NT2/D1 (cell line): ENCODE data around the gene CYP2A6.
"Not testable (repeated sequence)": the region's sequence is repeated elsewhere in the genome, so short reads cannot be mapped to it uniquely, and the experiment has no call there.

Experiments
- SUZ12 ChIP-seq: IDR thresholded peaks from 2 replicates; pipeline ENCODE4 v1.6.1; 2011; ENCODE audit not compliant: insufficient read length, insufficient read depth; ENCODE audit errors: extremely low read depth
- YY1 ChIP-seq: IDR thresholded peaks from 2 replicates; pipeline ENCODE4 v1.6.1; 2011; ENCODE audit not compliant: insufficient read length, insufficient read depth
- ZNF274 ChIP-seq: IDR thresholded peaks from 2 replicates; pipeline ENCODE4 v1.6.1; 2011; ENCODE audit warnings: mild to moderate bottlenecking, low read depth, low read length

DNA sequence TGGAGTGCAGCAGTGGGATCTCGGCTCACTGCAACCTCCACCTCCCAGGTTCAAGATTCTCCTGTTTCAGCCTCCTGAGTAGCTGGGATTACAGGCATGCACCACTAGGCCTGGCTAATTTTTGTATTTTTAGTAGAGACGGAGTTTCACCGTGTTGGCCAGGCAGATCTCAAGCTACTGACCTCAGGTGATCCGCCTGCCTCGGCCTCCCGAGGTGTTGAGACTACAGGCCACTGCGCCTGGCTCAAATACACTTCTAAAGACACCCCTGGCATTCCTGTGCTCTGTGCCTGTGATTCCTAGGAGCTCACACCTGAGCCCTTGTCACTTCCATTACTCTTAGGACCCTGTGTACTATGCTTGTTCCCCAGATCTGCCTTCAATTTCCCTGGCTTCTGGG is 37.7 kb downstream of the CYP2A6 start:
- TF ChIP-seq YY1, ZNF274, SUZ12: not testable (repeated sequence)
